GM21447 (cell line): ENCODE data around the gene COX15.
"Not testable (repeated sequence)": the region's sequence is repeated elsewhere in the genome, so short reads cannot be mapped to it uniquely, and the experiment has no call there.

Experiments
- ATAC-seq: cut with Tn5 transposase; IDR thresholded peaks from one replicate; pipeline ENCODE4 v1.9.1; 2021; ENCODE audit not compliant: unreplicated experiment

COX15 gene

GRCh38 chr10:99732033-99732842, at the start of gene COX15, which contains the start of gene CUTC:
COX15 (minus strand) TSS chr10:99732127; CDS start chr10:99732049, 78 bp downstream.
CUTC (plus strand) TSS chr10:99732234; CDS start chr10:99732349, 115 bp downstream.
- ATAC-seq, result peak; percentile 89

DNA sequence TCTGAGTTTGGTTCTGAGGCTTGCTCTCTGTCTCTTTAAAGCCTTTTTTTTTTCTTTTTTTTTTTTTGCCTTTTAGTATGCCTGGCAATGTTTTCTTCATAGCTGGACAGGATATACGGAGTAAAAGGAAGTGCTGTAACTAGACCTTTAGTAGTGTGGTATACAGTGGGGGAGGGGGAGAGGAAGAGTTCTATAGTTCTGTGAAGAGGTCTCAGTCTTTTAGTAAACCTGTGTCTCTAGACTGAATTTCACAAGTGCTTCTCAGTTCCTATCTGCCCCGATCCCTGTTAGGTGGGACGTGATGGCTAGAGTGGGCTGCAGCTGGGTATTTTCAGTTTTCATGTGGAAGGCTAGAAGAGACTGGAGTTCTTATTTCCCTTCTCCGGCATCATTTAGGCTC, 47.4 kb upstream of the COX15 start:
- no peak for ATAC-seq

DNA sequence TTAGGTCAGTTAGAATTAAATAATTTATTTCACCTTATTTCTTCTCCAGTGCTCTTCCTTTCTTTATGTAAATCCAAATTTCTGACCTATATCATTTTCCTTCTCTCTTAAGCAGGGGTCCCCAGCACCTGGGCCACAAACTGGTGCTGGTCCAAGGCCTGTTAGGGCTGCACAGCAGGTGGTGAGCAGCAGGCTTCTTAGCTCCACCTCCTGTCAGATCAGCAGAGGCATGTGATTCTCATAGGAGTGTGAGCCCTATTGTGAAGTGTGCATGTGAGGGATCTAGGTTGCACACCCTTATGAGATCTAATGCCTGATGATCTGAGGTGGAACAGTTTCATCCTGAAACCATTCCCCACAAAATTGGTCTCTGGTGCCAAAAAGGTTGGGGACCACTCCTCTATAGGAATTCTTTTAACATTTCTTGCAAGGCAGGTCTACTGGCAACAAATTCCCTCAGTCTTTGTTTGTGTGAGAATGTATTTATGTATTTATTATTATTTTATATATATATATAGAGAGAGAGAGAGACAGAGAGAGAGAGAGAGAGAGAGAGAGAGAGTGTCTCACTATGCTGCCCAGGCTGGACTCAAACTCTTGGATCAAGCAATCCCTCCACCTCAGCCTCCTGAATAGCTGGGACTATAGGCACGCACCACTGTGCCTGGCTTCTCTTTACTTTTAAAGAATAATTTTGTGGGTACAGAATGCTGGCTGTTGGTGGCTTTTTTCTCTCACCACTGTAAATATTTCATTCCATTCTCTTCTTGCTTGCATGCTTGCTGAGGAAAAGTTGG, 46.2 kb upstream of the COX15 start:
- ATAC-seq, result no peak

DNA sequence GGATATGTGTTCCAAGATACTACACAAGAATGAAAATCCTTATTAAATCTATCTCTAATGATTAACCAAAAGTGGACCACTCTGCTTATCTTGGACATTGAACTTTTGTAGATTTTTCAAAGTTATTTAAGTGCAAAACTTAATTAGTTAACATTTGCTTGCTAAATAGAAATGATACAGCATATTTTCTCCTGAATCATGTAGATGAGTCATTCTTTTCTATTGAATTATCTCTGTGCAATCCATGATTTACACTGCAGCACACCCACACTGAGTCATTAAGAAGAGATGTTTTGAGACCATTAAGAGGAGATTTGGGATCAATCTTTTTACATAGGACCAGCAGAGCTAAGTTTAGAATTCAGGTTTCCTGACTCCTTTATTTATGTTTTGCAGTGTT, 43.9 kb upstream of the COX15 start:
- no peak for ATAC-seq

DNA sequence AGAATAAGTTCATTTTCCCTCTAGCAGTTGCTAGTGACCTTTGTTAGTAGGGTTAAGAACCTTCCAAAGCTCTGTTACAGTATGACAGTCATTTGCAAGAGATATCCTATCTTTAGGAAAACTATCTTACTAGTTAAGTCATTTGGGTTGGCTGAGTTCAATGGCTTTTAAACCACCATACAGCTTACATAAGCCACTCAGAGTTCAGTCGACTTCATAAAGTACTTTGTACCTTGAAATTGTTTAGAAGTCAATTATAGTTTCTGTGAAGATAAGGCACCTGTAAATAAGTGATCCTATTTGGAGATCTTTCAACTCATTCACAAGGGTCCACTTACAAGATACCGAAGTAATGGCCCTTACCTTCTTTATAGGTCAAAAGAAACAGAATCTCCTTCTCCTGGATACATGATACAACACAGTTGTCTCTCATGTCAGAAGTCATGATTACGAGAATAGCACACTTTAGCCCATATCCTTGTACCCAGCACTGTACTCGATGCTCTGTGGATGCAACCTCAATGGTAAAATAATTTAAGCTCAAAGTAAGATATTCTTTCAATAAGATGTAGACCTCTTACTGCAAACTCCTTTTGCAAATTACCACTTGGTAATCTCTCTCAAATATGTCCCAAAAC, 38.6 kb upstream of the COX15 start:
- no peak for ATAC-seq

DNA sequence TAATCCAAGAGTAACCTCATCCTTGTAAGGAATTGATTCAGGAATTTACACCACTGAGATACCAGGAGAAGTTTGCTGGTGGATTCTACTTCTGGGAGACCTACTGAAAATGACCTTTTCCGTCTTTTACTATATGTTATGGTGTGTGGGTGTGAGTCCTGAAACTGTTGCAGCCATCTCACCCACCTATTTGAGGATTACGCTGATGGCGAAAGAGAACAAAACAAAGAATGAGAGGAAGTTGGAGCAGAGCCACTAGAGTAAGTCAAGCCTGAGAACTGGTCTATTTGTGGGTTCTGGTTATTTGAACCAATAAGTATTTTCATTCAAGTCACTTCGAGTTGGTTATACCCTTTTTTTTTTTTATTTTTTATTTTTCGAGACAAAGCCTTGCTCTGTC, 37.8 kb upstream of the COX15 start:
- no peak for ATAC-seq

DNA sequence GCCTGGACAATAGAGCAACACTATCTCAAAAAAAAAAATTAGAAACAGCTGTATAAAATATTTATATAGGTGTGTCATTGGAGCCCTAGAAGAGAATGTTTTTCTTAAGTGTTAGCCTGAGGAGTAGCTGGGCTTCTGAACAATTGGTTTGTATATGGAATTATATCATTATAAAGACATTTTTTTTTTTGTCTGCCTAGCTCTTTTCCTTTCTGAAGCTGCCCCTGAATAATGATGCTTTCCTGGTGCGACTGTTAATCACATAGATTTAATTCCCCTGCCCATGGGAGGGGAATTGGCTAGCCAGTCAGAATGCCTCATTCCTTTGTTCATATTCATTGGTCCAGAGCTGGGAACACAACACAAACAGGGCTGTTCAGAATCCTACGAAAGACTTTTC, 36.6 kb upstream of the COX15 start:
- ATAC-seq, result no peak

- no peak for ATAC-seq
Measured at GRCh38 chr10:99767901-99768300, 36.0 kb upstream of the COX15 start.

DNA sequence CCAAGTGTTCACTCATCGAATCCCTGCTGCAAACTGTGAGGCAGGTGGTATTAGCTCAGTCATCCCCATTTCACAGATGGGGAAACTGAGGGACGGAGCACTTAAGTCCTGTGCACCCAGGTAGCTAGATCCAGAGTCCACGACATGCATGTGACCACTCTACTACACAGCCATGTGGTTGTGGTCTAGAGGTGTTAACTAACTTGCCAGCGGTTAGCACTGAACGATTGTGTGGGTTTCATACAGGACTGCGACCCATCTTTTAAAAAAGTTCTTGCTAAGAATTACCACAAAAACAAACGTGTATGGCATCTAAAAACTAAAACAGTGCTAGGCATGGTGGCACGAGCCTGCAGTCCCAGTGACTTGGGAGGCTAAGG, 34.4 kb upstream of the COX15 start:
- ATAC-seq, result peak; percentile 74

GRCh38 chr10:99765672-99766301, 33.9 kb upstream of the COX15 start:
- no peak for ATAC-seq

DNA sequence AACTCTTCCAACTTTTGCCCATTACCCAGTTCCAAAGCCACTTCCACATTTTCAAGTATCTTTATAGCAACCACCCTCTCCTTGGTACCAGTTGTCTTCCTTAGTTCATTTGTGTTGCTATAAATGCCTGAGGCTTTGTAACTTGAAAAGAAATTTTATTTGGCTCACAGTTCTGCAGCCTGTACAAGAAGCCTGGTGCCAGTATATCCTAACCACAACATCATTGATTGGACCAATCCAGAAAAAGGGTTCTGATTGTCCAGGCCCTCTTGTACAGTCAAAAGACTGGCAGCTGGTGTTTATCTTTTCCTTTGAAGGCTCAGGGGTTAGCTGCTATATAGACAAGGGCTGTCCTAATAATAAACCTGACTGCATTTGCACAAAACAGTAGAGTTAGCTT, 29.4 kb upstream of the COX15 start:
- no peak for ATAC-seq

DNA sequence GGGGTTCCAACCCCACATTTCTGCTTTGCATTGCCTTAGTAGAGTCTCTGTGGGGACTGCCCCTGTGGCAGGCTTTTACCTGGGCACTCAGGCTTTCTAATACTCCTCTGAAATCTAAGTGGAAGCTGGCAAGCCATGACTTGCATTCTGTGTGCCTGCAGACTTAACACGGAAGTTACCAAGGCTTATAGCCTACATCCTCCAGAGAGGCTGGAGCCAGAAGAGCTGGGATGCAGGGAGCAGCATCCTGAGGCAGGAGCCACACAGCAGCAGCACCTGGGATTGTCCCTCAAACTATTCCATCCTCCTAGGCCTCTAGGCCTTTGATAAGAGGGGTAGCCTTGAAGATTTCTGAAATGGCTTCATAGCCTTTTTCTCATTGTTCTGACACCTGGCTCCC, 28.4 kb upstream of the COX15 start:
- ATAC-seq, result no peak

- ATAC-seq, result no peak
Measured at GRCh38 chr10:99758211-99758891, 26.4 kb upstream of the COX15 start.

DNA sequence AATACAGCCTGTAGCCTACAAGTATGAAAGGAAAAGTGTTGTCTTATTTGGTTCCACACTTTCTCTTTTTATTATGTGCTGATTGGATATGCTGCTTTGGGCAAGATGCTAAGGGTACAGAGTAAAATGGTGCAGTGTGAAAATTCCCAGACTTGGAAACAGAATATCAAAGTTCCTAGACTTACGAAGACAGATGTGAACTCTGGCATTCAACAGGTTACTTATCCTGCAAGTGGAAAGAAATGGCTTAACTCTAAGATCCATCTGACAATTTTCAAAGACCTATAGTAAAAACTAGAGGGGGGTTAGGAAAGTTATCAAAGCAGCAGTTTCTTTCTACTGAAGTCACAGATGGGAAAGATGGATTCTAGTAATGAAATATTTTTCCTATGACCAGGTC, 24.2 kb upstream of the COX15 start:
- no peak for ATAC-seq

DNA sequence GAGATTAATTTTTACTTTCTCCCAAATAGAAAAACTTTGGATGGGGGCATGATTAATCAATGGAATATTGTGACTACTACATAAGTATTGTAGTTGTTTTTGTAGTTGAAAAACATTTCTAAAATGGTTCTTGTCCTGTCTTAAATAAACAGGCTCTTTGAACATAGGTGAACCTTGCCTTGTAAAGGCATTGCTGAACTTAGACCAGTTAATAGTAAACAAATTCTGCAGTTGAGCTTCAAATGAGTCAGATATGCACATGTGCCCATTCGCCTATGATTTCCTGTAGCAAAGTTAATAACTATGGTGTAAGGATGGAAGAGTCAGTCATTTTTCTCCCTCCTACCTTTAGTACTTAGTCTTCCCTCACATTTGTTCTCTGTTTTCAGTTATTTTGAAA, 22.7 kb upstream of the COX15 start:
- no peak for ATAC-seq

- no peak for ATAC-seq
Measured at GRCh38 chr10:99750641-99751040, 18.7 kb upstream of the COX15 start.

GRCh38 chr10:99748823-99749451, 17.0 kb upstream of the COX15 start:
- no peak for ATAC-seq

DNA sequence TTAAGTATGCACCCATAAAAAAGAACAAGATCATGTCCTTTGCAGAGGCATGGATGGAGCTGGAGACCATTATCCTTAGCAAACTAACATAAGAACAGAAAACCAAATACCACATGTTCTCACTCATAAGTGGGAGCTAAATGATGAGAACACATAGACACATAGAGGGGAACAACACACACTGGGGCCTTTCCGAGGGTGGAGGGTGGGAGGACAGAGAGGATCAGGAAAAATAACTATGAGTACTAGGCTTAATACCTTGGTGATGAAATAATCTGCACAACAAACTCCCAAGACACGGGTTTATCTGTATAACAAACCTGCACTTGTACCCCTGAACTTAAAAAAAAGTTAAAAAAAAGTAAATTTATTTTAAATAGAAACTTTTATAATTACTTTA, 14.2 kb upstream of the COX15 start:
- not testable (repeated sequence) for ATAC-seq

GRCh38 chr10:99743841-99744240, 11.9 kb upstream of the COX15 start:
- no peak for ATAC-seq

GRCh38 chr10:99742701-99743100, 10.8 kb upstream of the COX15 start:
- ATAC-seq, result no peak
